ENCODE results near the gene WWOX.

Gene WWOX

DNA sequence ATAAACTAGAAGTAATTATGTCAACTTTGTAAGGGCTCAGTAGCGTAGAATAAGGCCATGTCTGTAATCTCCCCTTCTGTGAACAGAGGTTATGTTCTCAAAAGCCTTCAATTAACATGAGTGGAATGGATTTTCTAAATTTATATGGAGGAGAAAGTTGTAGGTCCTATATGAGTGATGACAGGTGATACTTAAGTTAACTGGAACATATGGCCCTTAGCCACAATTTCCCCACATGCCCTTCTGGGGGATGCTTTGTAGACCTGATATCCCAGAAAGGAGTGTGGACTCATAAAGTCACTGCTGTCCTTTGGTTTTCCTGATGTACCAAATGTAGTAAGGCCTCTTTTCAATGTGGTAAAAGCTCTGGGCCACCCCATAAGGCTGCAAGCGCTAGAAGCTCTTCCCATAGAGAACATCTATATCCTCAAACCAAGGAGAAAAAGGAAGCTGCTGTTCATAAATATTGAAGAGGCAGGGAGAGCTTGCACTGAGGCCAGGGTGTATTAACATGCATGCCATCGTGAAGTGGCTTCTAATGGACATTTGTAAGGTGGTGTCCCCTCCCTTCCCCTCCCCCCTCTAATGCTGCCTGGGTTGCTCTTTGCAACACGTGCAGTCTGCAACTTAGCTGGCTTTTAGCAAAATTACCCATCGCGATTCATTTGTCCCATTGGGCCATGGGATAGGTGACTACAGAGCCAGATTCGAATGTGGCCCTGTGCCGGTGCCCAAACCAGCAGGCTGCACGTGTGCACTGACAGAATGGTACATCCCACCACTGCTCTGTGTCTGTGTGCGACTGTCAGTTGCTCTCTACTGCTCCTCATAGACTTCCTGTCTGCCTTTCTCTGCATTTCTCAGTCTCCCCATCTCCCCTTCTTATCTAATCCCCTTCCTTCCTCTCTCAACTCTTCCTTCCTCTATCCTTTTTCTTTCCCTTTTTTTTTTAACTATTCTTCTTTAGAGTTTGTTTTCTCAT, 269.0 kb downstream of the WWOX start:
- no peak for DNase-seq

DNA sequence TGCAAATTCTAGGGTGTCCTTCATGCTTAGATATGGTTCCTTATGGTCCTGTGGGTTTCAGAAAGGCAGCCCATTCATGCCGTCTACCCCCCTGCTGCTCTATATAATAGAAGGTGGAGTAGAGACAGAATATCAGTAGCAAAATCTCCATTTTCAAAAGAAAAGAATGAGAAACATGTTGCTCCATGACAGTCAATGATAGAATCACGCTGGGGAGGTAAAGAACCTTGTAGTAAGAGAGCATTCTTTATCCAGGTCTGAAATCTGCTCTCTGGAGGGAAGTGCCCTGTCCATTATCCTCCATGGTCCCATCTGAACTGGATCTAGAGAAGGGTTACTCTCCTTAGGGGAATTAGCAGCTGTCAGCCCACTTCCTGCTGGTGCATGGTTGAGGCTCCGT, 272.8 kb downstream of the WWOX start:
- DNase-seq, result no peak

GRCh38 chr16:78375055-78375679, 275.7 kb downstream of the WWOX start:
- DNase-seq, result no peak

- DNase-seq, result no peak
Observed at GRCh38 chr16:78376452-78376851, 277.0 kb downstream of the WWOX start.

DNA sequence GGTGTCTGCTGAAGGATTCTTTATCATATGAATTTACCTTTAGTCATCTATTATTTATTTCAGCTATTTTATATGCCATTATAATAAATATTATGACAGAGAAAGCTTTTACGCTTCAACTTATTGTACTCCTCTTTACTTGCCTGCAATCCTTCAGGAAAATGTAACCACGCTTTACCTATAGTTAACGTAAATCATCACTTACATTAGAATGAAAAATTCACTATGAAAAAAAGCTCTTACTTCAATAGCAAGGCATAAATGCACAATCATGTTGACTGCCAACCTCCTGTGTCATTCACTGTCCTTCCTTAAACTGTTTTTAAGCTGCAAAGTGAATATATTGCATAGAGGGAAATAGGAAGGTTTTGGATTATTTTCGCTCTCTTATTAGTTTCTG, 277.9 kb downstream of the WWOX start:
- no peak for DNase-seq

- DNase-seq, result no peak
Observed at GRCh38 chr16:78381060-78381459, 281.6 kb downstream of the WWOX start.

DNA sequence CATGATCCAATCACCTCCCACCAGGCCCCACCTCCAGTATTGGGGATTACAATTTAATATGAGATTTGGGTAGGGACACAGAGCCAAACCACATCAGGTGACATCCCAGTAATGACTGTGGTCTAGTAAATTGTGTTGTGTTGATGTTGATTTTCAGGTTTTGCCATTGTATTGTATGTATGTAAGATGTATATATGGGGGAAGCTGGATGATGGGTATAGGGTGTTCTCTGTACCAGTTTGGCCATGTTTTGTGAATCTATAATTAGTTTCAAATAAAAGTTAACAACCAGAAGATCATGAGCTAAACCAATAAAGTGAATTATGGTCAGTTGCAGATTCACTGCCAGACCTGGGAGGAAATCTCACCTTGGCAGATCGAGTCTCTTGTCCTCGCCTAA, 283.7 kb downstream of the WWOX start:
- DNase-seq, result no peak

DNA sequence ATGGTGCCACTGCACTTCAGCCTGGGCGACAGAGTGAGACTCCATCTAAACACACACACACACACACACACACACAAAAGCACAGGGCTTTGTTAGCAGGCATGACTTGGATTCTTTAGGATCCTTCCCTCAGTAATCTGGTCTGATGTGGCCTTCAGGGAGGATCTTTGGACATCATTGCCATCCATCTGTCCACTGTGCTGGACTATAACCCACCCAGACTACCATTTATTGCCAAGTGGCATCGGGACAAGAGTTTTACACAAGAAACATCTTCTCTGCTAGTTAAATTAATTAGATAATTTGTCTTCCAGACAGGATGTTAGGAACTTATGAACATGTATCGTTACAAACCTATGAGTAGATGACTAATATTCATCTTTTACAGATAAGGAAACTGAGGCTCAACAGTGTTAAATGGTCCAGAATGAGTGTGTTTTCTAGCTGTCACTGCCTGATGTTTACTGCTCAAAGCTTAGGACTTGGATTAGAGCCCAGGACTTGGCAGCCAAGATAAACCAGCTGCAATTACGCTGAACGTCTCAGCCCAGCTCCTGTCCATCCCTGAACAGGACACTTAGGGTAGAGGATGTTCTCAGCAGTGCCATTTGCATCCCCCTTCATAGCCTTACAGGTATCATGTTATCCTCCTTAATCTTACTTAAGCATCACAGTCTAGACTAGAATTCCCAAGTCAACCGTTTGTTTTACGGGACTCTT, 285.8 kb downstream of the WWOX start:
- no peak for DNase-seq

GRCh38 chr16:78386557-78387324, 287.3 kb downstream of the WWOX start:
- no peak for DNase-seq

DNA sequence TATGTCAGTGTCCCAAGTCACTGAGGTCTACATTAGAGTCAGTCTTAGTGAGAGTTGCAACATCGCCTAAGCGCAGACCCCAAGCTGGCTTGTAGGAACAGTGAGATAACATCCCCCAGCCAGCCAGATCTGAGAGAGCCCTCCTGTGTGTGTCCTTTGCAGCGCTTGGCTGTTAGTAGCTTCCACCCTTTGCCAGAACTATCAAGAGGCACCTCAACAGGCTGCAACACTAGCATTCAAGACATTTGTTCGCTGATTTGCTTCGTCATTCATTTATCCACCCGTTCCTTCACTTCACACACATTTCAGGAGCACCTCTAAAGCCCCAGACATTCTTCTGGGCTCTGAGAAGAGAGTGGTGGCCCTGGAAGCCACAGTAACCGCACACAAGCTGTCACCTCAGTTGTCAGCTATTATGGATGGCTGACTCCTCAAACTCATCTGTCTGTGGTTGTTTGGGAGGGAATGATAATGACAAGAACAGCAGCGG, 289.6 kb downstream of the WWOX start:
- no peak for DNase-seq

DNA sequence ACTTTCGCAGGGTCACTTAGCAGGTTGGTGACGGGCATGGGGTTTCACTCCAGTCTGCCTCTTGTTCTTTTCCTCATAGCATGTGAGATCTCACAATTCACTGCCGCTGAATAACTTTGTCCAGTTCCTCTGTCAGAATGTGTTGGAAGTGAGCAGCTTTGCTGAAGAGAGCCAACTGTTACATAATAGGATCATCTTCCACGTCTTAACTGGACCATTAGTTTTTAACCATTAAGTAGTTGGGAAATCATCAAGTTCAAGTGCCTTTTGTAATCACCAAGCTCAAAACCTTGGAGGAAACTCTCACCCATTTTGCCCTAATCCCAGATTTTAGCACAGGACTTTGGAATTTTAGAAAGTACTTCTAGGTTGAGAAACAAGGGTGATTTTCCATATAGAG, 290.6 kb downstream of the WWOX start:
- DNase-seq, result no peak

DNA sequence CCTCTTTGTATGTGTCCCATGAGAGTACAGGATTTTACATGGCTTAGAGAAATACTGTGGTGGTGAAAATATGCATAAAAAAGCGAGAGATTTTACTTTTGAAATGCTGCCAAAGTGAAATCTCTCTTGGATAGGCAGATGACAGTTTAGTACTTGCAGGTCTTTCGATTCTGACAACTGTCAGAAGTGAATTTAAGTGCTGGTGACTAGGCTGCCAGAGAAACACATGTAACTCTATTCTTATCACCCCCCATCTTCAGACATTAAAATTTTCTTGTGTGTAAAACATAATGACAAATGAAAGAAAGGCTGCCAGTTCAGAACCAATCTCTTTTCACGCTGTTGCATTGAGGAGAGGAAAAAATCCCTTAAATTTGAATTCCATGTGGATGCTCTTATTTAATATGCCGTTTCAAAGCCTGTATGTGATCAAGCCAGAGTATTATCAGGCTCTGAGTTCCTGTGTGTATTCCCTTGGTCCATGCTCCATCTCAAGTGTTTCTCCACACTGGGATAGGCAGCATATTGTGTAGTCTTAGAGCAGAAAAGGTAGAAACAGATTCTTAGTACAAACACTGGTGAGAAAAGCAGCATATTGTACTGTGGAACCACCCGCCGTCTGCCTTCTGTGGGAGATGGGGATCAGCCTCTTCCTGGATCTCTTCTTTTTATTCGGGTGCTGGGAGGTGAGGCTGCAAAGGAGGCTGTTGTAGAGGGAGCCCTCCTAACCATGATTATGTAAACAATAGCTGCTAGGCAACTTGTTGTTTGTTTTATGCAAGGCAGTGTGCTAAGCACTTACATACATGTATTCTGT, 291.3 kb downstream of the WWOX start:
- DNase-seq, result no peak

DNA sequence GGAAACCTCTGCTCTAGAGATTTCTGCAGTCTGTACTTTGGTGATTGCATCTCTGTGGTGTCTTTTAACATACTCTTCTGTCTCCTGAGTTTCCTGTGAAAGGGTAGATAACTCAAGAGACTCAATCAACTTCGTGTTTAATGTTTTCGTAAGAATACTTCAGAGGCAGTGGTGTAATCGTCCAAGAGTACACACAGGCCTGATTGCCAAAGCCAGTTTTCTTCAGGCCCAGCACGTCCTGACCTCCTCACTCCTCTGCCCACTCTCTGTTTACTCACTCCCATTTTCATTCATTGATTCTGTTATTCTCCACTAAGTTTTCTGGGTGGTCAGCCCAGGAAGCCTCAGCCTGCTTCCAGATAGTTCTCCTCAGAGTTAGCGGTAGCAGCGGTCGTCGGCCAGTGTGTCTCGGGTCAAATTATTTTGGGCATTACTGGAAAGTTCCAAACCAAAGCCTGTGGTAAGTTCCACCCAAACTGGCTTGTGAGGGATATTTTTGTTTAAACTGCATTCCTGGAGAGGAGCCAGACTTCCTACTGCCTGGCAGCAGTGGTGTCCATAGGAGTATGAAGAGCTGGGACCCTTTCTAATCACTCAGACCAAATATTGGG, 293.2 kb downstream of the WWOX start:
- no peak for DNase-seq

GRCh38 chr16:78395035-78395434, 295.6 kb downstream of the WWOX start:
- DNase-seq, result no peak

- no peak for DNase-seq
Observed at GRCh38 chr16:78396046-78396445, 296.6 kb downstream of the WWOX start.

GRCh38 chr16:78396673-78397072, 297.2 kb downstream of the WWOX start:
- no peak for DNase-seq

DNA sequence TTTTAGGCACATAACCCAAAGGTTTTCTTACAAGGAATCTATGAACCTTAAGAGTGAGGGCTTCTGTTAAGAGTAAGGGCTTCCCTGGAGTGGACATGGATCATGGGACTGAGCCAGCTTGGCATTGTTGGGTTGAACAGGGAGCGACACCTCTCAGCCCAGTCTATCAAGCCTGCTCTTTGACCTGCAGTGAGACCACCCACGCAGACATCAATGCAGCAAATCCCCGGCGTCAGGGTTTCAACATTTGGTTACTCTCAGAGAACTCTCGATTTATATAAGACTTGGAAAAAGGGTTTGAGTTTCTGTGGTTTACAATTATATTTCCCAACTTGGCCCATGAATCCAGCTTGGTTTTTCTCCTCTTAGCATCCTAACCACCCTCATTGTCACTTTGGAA, 299.9 kb downstream of the WWOX start:
- no peak for DNase-seq

DNA sequence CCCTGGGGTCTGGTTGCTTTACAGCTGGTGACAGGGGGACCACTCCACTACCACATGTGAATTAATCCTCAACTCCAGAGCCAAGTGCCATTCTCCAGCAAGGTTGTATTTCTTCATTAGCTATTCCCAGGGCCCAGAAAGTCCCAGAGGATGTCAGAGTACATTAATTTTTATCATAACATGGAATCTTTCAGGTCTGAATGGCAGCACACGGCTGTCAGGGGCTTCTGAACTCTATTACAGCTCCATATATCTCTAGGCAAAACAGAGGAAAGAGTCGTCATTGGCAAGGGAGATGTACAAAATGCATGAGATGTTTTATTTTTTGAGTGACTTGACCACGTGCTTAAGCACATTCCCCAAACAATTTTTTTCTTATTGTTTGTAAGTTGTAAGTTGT, 303.4 kb downstream of the WWOX start:
- no peak for DNase-seq

DNA sequence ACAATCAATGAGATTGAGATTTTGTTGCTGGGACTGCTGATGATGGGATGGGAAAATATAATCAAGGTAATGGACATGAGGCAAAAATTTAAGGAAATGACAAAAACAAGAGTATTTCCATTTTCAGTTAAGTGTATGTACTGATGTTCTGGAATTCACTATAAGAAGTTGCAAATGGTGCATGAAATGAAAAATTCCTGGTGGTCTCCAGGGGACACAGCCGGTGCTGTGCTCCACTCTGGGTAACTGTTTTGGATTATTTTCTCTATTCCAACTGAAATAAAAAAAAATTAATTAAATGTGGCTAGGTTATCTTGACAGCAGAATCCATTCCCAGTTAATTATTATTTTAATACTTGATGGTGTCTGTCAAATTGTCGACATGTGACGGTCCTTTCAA, 305.6 kb downstream of the WWOX start:
- no peak for DNase-seq

DNA sequence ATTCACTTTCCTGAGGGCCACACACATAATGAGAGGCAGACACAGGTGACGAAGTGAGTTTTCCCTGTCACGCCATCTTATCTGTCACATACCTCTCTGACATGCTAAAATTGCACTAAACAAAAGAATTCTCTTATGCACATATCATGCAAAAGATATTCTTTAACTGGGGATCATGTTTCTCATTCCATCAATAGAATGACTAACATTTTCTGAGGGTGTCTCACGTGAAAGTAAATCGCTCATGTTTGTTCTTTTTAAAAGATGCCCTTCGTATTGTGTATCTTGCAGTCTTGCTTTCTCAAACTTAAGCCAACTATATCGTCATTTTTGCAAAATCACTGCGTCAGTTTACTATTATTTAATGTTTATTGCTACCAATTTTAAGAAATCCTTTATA, 306.4 kb downstream of the WWOX start:
- DNase-seq, result no peak

DNA sequence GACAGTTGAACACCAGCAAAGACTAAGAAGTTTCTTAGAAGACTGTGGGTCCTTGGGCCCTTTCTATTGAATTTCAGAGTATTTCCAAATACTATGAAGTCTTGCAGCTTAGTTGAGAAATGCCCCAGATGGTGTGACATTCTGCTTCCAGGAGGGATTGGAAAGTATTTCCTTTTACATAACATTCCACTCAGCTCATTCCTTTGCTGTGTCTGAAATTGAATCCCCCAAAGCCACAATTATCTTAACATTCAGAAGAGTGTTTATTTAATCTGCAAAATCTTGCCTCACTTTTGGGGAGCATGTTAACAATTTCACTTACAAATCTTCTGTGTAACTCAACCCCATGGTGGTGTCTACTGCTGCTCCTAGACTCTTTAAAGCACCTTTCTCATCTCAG, 307.7 kb downstream of the WWOX start:
- DNase-seq, result no peak

Data from CD4-positive, alpha-beta T cell treated with Interferon gamma for 1 hour (primary cell).